H7 (cell line): ENCODE data around the gene FES. TPM values are rescaled to one million over a fixed set of nuclear protein-coding genes. Genes with fewer than 3 reads are reported as not detected.
"Not testable (repeated sequence)": the region's sequence is repeated elsewhere in the genome, so short reads cannot be mapped to it uniquely, and the experiment has no call there.

ENCODE experiments used
- DNase-seq: peaks from one replicate; pipeline ENCODE4 v3.0.0; 2012
- H3K27me3 ChIP-seq: 2 replicates; pipeline ENCODE4 v1.6.0; 2011; ENCODE audit warnings: mild to moderate bottlenecking, low read length; ENCODE audit not compliant: control insufficient read depth, insufficient read depth
- H3K36me3 ChIP-seq: replicated peaks from 2 replicates; pipeline ENCODE4 v1.5.1; 2011; ENCODE audit warnings: low read length; ENCODE audit not compliant: control insufficient read depth, insufficient read depth
- H3K4me3 ChIP-seq: 2 replicates; pipeline ENCODE4 v1.5.1; 2011; ENCODE audit warnings: low read depth, mild to moderate bottlenecking, control low read depth, low read length, moderate library complexity; ENCODE audit not compliant: insufficient read depth
- total RNA-seq: library from RNA; depleted of rRNA; stranded (reverse); fragments of >200 nt; shearing (Covaris generic); gene quantifications from 2 replicates; pipeline ENCODE4 v1.2.3, GENCODE V29; 2014

Gene FES
- total RNA-seq, 1 experiment from 2014 or later, result 11.2 TPM

- no peak for DNase-seq
- Histone ChIP-seq H3K27me3 (no peaks in the 10 kb centered on the region), H3K36me3 (no peaks in the 10 kb centered on the region; the same call in 1 of the 2 replicates), H3K4me3 (no peak overlapping the region)
Observed at GRCh38 chr15:90889313-90889730, 5.0 kb downstream of the FES start.

- no peak overlapping the region for H3K4me3 ChIP-seq
- H3K36me3 ChIP-seq, result no peaks in the 10 kb centered on the region; the same call in 1 of the 2 replicates
- H3K27me3 ChIP-seq, result no peaks in the 10 kb centered on the region
- no peak for DNase-seq
Observed at GRCh38 chr15:90889736-90890456, 5.6 kb downstream of the FES start.

DNA sequence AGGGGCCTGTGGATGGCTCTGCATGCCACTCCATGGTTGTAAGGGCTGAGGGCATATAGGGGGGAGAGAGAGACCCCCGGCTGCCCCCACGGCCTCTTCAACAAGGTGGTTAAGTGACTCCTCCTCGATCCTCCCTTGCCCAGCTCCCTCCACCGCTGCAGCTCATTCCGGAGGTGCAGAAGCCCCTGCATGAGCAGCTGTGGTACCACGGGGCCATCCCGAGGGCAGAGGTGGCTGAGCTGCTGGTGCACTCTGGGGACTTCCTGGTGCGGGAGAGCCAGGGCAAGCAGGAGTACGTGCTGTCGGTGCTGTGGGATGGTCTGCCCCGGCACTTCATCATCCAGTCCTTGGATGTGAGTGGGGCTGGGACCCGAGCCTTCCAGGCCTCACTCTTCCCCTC lies 6.5 kb downstream of the FES start:
- H3K36me3 ChIP-seq, result no peaks in the 10 kb centered on the region; the same call in 1 of the 2 replicates
- DNase-seq, result no peak
- H3K27me3 ChIP-seq, result no peaks in the 10 kb centered on the region
- no peak overlapping the region for H3K4me3 ChIP-seq

- no peak for DNase-seq
- Histone ChIP-seq H3K4me3 (no peak overlapping the region), H3K36me3 (no peaks in the 10 kb centered on the region; the same call in 1 of the 2 replicates), H3K27me3 (no peaks in the 10 kb centered on the region)
Observed at GRCh38 chr15:90891346-90891949, 7.1 kb downstream of the FES start.

- Histone ChIP-seq H3K36me3 (no peaks in the 10 kb centered on the region; the same call in 1 of the 2 replicates), H3K27me3 (no peaks in the 10 kb centered on the region), H3K4me3 (no peak overlapping the region)
- no peak for DNase-seq
Observed at GRCh38 chr15:90892023-90892422, 7.7 kb downstream of the FES start.

- no peaks in the 10 kb centered on the region for H3K27me3 ChIP-seq
- no peak for DNase-seq
- H3K36me3 ChIP-seq, result no peaks in the 10 kb centered on the region; the same call in 1 of the 2 replicates
- H3K4me3 ChIP-seq, result no peak overlapping the region
Observed at GRCh38 chr15:90892498-90893174, 8.3 kb downstream of the FES start.

DNA sequence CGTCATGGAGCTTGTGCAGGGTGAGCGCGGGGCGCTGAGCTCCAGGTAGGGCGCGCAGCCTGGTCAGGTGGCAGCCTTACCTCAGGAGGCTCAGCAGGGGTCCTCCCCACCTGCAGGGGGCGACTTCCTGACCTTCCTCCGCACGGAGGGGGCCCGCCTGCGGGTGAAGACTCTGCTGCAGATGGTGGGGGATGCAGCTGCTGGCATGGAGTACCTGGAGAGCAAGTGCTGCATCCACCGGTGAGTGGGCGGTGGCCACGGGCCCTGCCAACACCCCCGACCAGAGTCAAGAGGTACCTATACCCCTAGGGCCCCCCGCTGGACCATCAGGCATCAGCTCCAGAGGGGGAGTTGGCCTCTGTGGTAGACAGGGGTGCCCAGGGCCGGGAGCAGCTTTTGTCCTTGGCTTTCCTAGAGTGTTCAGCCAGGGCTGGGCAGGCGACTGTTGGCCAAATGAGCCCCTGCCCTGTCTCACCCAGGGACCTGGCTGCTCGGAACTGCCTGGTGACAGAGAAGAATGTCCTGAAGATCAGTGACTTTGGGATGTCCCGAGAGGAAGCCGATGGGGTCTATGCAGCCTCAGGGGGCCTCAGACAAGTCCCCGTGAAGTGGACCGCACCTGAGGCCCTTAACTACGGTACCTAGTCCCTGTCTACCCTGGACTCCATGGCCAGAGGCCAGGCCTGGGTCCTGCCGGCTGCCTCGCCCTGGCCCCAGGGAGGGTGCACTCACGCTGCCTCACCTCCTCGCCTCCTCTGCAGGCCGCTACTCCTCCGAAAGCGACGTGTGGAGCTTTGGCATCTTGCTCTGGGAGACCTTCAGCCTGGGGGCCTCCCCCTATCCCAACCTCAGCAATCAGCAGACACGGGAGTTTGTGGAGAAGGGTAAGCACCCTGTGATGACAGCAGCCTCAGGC lies 9.1 kb downstream of the FES start:
- H3K36me3 ChIP-seq, result no peaks in the 10 kb centered on the region; the same call in 1 of the 2 replicates
- no peak overlapping the region for H3K4me3 ChIP-seq
- DNase-seq, result no peak
- no peaks in the 10 kb centered on the region for H3K27me3 ChIP-seq

DNA sequence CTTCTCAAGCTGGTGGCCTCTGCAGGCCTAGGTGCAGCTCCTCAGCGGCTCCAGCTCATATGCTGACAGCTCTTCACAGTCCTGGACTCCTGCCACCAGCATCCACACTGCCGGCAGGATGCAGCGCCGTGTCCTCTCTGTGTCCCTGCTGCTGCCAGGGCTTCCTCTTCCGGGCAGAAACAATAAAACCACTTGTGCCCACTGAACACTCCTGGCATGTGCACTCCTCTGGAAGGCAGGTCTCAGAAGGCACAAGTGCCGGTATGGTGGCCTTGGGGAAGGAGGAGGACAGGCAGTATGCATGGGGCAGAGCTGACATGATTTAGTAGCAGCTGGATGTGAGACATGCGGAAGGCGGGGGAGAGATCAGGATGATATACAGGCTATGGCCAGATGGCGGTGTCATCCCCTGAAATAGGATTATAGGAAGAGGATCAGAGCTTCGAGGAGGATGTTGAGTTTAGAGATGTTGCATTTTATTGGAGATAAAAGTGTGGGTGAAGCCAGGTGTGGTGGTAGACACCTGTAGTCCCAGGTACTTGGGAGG lies 11.3 kb downstream of the FES start:
- H3K36me3 ChIP-seq, result no peaks in the 10 kb centered on the region; the same call in 1 of the 2 replicates
- peak; percentile 68 for DNase-seq
- H3K27me3 ChIP-seq, result no peaks in the 10 kb centered on the region
- no peak overlapping the region for H3K4me3 ChIP-seq

- not testable (repeated sequence) for H3K27me3 ChIP-seq
Observed at GRCh38 chr15:90897131-90897655, 12.9 kb downstream of the FES start.

DNA sequence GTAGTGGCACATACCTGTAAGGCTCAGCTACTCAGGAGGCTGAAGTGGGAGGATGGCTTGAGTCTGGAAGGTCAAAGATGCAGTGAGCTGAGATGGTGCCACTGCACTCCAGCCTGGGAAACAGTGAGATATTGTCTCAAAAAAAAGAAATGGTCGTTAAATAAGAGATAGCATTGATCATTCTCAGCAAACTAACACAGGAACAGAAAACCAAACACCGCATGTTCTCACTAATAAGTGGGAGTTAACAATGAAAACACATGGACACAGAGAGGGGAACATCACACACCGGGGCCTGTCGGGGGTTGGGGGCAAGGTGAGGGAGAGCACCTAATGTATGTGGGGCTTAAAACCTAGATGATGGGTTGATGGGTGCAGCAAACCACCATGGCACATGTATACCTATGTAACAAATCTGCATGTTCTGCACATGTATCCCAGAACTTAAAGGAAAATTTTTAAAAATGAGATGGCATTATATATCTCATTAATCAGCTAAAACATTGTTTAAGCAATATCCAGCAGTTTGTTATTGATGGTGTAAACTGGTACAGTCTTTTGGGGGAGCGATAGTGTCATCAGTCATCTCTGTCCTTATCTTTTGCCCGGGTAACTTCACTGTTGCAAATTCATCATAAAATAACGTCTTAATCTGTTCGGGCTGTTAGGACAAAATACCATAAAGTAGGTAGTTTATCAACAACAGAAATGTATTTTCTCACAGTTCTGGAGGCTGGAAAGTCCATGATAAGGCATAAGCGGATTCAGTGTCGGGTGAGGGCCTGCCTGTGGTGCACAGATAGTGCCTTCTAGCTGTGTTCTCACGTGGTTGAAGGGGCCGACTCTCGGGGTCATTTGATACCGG lies 17.1 kb downstream of the FES start:
- DNase-seq, result no peak

More at GRCh38 chr15:90897131-90897655, 12.9 kb downstream of the FES start:
- DNase-seq, H3K4me3 ChIP-seq, H3K36me3 ChIP-seq: not testable (repeated sequence)

DNA sequence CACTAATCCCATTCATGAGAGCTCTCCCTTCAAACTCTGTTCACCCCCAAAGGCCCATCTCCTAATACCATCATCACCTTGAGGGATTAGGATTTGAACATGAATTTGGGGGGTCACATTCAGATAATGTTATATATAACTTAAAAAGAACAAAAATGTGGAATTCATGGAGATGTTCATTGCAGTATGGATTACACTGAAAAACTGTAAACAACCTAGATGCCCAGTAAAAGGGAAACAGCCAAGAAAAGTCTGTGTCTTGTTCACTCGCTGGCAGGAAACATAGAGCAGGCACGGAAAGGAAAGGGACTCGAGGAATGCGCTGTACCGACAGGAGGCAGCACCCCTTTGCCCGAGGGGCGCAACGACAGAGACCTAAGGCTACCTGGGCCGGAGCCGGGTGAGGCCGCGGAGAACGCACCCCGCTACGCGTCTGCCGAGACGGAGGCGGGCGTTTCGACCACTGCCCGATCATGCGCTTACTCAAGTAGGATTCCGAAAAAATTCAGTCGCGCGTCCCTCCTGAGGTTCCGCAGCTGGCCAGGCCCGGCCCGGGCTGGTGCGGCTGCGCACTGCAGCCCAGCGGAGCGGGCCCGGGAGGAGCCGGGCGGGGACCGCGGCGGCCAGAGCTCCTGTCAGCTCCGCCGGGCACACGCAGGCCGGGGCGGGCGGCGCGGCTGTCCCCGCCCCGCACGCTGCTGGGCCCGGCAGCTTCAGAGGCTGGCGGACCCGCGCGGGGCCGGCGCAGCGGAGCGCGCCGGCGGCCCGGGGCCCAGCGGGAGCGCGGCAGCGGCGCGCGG lies 17.9 kb downstream of the FES start:
- H3K36me3 ChIP-seq, result no peaks in the 10 kb centered on the region; the same call in 1 of the 2 replicates

More for the DNA sequence above, 17.1 kb downstream of the FES start:
- peaks cover 11% of the 10 kb centered on the region for H3K27me3 ChIP-seq
- no peaks in the 10 kb centered on the region; the same call in 1 of the 2 replicates for H3K36me3 ChIP-seq
- H3K4me3 ChIP-seq, result no peak overlapping the region

More for the DNA sequence above, 17.9 kb downstream of the FES start:
- Histone ChIP-seq H3K4me3 (peak overlapping the region; percentile 76), H3K27me3 (peaks cover 11% of the 10 kb centered on the region)
- peak; percentile 99 for DNase-seq
